Naive thymus-derived CD8-positive, alpha-beta T cell (primary cell): Measurements from ENCODE around the gene ENOX1. TPM values are rescaled to one million over a fixed set of nuclear protein-coding genes. Genes with fewer than 3 reads are reported as not detected.
A peak's percentile ranks its signal among the peaks of the same experiment; 100 is the strongest.

Experiments
- ATAC-seq, 2 donors: fragments of 150-1000 bp; cut with Tn5 transposase in 1 of 2; sonication (Bioruptor Pico), chemical (Tn5 transposase) in 1 of 2; 1 replicate in 1 of 2; 2 replicates in 1 of 2; pipeline ENCODE4 v1.10.0; 2021; ENCODE audit warnings: mild to moderate bottlenecking in 2 of 2, moderate library complexity in 2 of 2
- POLR2A ChIA-PET: fragments of 350-600 bp; sonication (Branson Sonifier 250); formaldehyde crosslinking; loops from one replicate; lab custom pipeline; 2021; ENCODE audit warnings: antibody characterized with exemption; lab: Charles Lee
- DNase-seq, 10 donors: peaks; one replicate each; pipeline versions ENCODE4 v3.0.0 to v3.0.0-alpha.2; 2020 to 2022
- H3K27ac Mint-ChIP-seq, 10 donors: one replicate each; pipeline ENCODE4 v1.8.0; 2020 to 2022; ENCODE audit warnings: mild to moderate bottlenecking in 10 of 10, mixed read lengths in 10 of 10, moderate library complexity in 4 of 10, inconsistent platforms in 1 of 10
- H3K27me3 Mint-ChIP-seq, 5 donors: one replicate each; pipeline ENCODE4 v1.8.0; 2021 to 2022; ENCODE audit warnings: mixed read lengths in 5 of 5
- H3K36me3 Mint-ChIP-seq, 3 donors: one replicate each; pipeline ENCODE4 v1.8.0; 2020 to 2022; ENCODE audit warnings: mixed read lengths in 3 of 3, mild to moderate bottlenecking in 2 of 3, inconsistent platforms in 1 of 3
- H3K4me1 Mint-ChIP-seq, 4 donors: one replicate each; pipeline ENCODE4 v1.8.0; 2021 to 2022; ENCODE audit warnings: mixed read lengths in 4 of 4
- H3K4me3 Mint-ChIP-seq, 10 donors: one replicate each; pipeline ENCODE4 v1.8.0; 2020 to 2022; ENCODE audit warnings: mild to moderate bottlenecking in 10 of 10, mixed read lengths in 10 of 10, moderate library complexity in 6 of 10, inconsistent platforms in 1 of 10
- H3K9me3 Mint-ChIP-seq, 9 donors: one replicate each; pipeline ENCODE4 v1.8.0; 2020 to 2022; ENCODE audit warnings: mixed read lengths in 9 of 9, mild to moderate bottlenecking in 3 of 9, inconsistent platforms in 1 of 9, moderate library complexity in 1 of 9
- polyA plus RNA-seq, 3 donors: library from polyadenylated mRNA; unstranded; fragments of 300-500 nt; fragmentation: Illumina TruSeq; gene quantifications; one replicate each; pipeline ENCODE4 v1.2.3, GENCODE V29; 2021
- total RNA-seq, 8 experiments: library from RNA in 2 of 8; stranded (reverse) in 2 of 8; gene quantifications; one replicate each; pipeline ENCODE4 v1.2.3 and lab custom pipeline; 2021 to 2026

ENOX1 gene
- total and polyA plus RNA-seq, 5 experiments from 2014 or later, result not detected

- peaks cover 0 to 17% (median 8%) of the 10 kb centered on the region in 4 donors for H3K4me1 Mint-ChIP-seq
- H3K27ac Mint-ChIP-seq, result no peak overlapping the region
- H3K36me3 Mint-ChIP-seq, result no peaks in the 10 kb centered on the region
- H3K4me3 Mint-ChIP-seq, result no peak overlapping the region
- no peaks in the 10 kb centered on the region for H3K9me3 Mint-ChIP-seq
- ATAC-seq (no peak), DNase-seq (no peak)
- H3K27me3 Mint-ChIP-seq, result peaks cover 13 to 42% (median 22%) of the 10 kb centered on the region in 5 donors
- POLR2A ChIA-PET, result no interaction called here
Measured at GRCh38 chr13:43782686-43783085, 4.1 kb downstream of the ENOX1 start.

- Mint-ChIP-seq H3K4me1 (peaks cover 0 to 9% (median 4%) of the 10 kb centered on the region in 4 donors), H3K9me3 (no peaks in the 10 kb centered on the region), H3K27me3 (peaks cover 14 to 35% (median 20%) of the 10 kb centered on the region in 5 donors), H3K4me3 (no peak overlapping the region), H3K27ac (no peak overlapping the region), H3K36me3 (no peaks in the 10 kb centered on the region)
- DNase-seq (no peak), ATAC-seq (no peak)
- POLR2A ChIA-PET, result no interaction called here
Measured at GRCh38 chr13:43780666-43781065, 6.1 kb downstream of the ENOX1 start.

- no peak overlapping the region for H3K4me3 Mint-ChIP-seq
- no peaks in the 10 kb centered on the region for H3K36me3 Mint-ChIP-seq
- POLR2A ChIA-PET, result no interaction called here
- H3K27ac Mint-ChIP-seq, result no peak overlapping the region
- ATAC-seq (no peak), DNase-seq (no peak)
- peaks cover 11 to 32% (median 16%) of the 10 kb centered on the region in 5 donors for H3K27me3 Mint-ChIP-seq
- H3K9me3 Mint-ChIP-seq, result no peaks in the 10 kb centered on the region
- no peaks in the 10 kb centered on the region for H3K4me1 Mint-ChIP-seq
Measured at GRCh38 chr13:43776501-43777079, 10.2 kb downstream of the ENOX1 start.

GRCh38 chr13:43776006-43776405, 10.8 kb downstream of the ENOX1 start:
- Mint-ChIP-seq H3K27ac (no peak overlapping the region), H3K36me3 (no peaks in the 10 kb centered on the region), H3K9me3 (no peaks in the 10 kb centered on the region), H3K4me1 (no peaks in the 10 kb centered on the region), H3K27me3 (peaks cover 11 to 31% (median 16%) of the 10 kb centered on the region in 5 donors), H3K4me3 (no peak overlapping the region)
- no peak for DNase-seq
- POLR2A ChIA-PET, result no interaction called here
- ATAC-seq, result no peak

- ATAC-seq, result no peak
- H3K4me1 Mint-ChIP-seq, result no peaks in the 10 kb centered on the region
- no peaks in the 10 kb centered on the region for H3K36me3 Mint-ChIP-seq
- no peak overlapping the region for H3K4me3 Mint-ChIP-seq
- no peak for DNase-seq
- H3K27ac Mint-ChIP-seq, result peak overlapping the region in 1 of 10 donors; percentile 13
- POLR2A ChIA-PET, result no interaction called here
- H3K9me3 Mint-ChIP-seq, result no peaks in the 10 kb centered on the region
- peaks cover 8 to 17% (median 11%) of the 10 kb centered on the region in 5 donors for H3K27me3 Mint-ChIP-seq
Measured at GRCh38 chr13:43773602-43774001, 13.2 kb downstream of the ENOX1 start.

- POLR2A ChIA-PET, result no interaction called here
- Mint-ChIP-seq H3K9me3 (no peaks in the 10 kb centered on the region), H3K27ac (no peak overlapping the region), H3K4me3 (no peak overlapping the region), H3K4me1 (no peaks in the 10 kb centered on the region), H3K36me3 (no peaks in the 10 kb centered on the region), H3K27me3 (peaks cover 0 to 12% (median 7%) of the 10 kb centered on the region in 5 donors)
- ATAC-seq, result no peak
- no peak for DNase-seq
Measured at GRCh38 chr13:43770871-43771270, 15.9 kb downstream of the ENOX1 start.

GRCh38 chr13:43769529-43769928, 17.2 kb downstream of the ENOX1 start:
- POLR2A ChIA-PET, result no interaction called here
- Mint-ChIP-seq H3K4me3 (no peak overlapping the region), H3K36me3 (no peaks in the 10 kb centered on the region), H3K27me3 (peaks cover 0 to 16% (median 9%) of the 10 kb centered on the region in 5 donors), H3K4me1 (no peaks in the 10 kb centered on the region), H3K27ac (no peak overlapping the region), H3K9me3 (no peaks in the 10 kb centered on the region)
- ATAC-seq (no peak), DNase-seq (no peak)

GRCh38 chr13:43767341-43767931, 19.3 kb downstream of the ENOX1 start:
- H3K27me3 Mint-ChIP-seq, result peaks cover 0 to 8% (median 5%) of the 10 kb centered on the region in 5 donors
- H3K9me3 Mint-ChIP-seq, result no peaks in the 10 kb centered on the region
- no peak for DNase-seq
- H3K4me1 Mint-ChIP-seq, result no peaks in the 10 kb centered on the region
- no peak for ATAC-seq
- no peak overlapping the region for H3K4me3 Mint-ChIP-seq
- H3K27ac Mint-ChIP-seq, result no peak overlapping the region
- POLR2A ChIA-PET, result no interaction called here
- H3K36me3 Mint-ChIP-seq, result no peaks in the 10 kb centered on the region

GRCh38 chr13:43766725-43767124, 20.0 kb downstream of the ENOX1 start:
- no peak overlapping the region for H3K27ac Mint-ChIP-seq
- H3K4me3 Mint-ChIP-seq, result no peak overlapping the region
- H3K9me3 Mint-ChIP-seq, result no peaks in the 10 kb centered on the region
- POLR2A ChIA-PET, result no interaction called here
- peaks cover 0 to 8% (median 5%) of the 10 kb centered on the region in 5 donors for H3K27me3 Mint-ChIP-seq
- DNase-seq, result no peak
- H3K36me3 Mint-ChIP-seq, result no peaks in the 10 kb centered on the region
- ATAC-seq, result no peak
- no peaks in the 10 kb centered on the region for H3K4me1 Mint-ChIP-seq

GRCh38 chr13:43764349-43764748, 22.4 kb downstream of the ENOX1 start:
- no peaks in the 10 kb centered on the region for H3K36me3 Mint-ChIP-seq
- no peaks in the 10 kb centered on the region for H3K4me1 Mint-ChIP-seq
- H3K27ac Mint-ChIP-seq, result no peak overlapping the region
- no peaks in the 10 kb centered on the region for H3K9me3 Mint-ChIP-seq
- no peak overlapping the region for H3K4me3 Mint-ChIP-seq
- POLR2A ChIA-PET, result interaction anchor here (0.7 kb wide), 1 partner anchor 365 kb away, joined by 3 read pairs; no protein-coding TSS in a partner anchor
- no peak for ATAC-seq
- DNase-seq, result no peak
- peaks cover 0 to 12% (median 5%) of the 10 kb centered on the region in 5 donors for H3K27me3 Mint-ChIP-seq

- ATAC-seq (no peak), DNase-seq (no peak)
- POLR2A ChIA-PET, result no interaction called here
- H3K9me3 Mint-ChIP-seq, result no peaks in the 10 kb centered on the region
- no peaks in the 10 kb centered on the region for H3K36me3 Mint-ChIP-seq
- H3K4me1 Mint-ChIP-seq, result no peaks in the 10 kb centered on the region
- no peak overlapping the region for H3K27ac Mint-ChIP-seq
- H3K27me3 Mint-ChIP-seq, result peaks cover 0 to 12% (median 5%) of the 10 kb centered on the region in 5 donors
- H3K4me3 Mint-ChIP-seq, result no peak overlapping the region
Measured at GRCh38 chr13:43763143-43763759, 23.5 kb downstream of the ENOX1 start.

- Mint-ChIP-seq H3K4me1 (no peaks in the 10 kb centered on the region), H3K9me3 (no peaks in the 10 kb centered on the region), H3K27me3 (peaks cover 0 to 9% (median 4%) of the 10 kb centered on the region in 5 donors), H3K27ac (no peak overlapping the region), H3K36me3 (no peaks in the 10 kb centered on the region), H3K4me3 (no peak overlapping the region)
- no peak for DNase-seq
- ATAC-seq, result no peak
- POLR2A ChIA-PET, result no interaction called here
Measured at GRCh38 chr13:43761616-43762315, 25.0 kb downstream of the ENOX1 start.

- Mint-ChIP-seq H3K36me3 (no peaks in the 10 kb centered on the region), H3K4me3 (no peak overlapping the region), H3K27ac (no peak overlapping the region), H3K4me1 (no peaks in the 10 kb centered on the region), H3K9me3 (no peaks in the 10 kb centered on the region), H3K27me3 (peaks cover 3 to 11% (median 10%) of the 10 kb centered on the region in 5 donors)
- POLR2A ChIA-PET, result no interaction called here
- ATAC-seq (no peak), DNase-seq (no peak)
Measured at GRCh38 chr13:43760257-43760656, 26.5 kb downstream of the ENOX1 start.
